HG02938 (cell line): ENCODE data around the gene PRSS37.

ENCODE experiments used
- ATAC-seq: cut with Tn5 transposase; IDR thresholded peaks from one replicate; pipeline ENCODE4 v1.9.1; 2021; ENCODE audit warnings: mild to moderate bottlenecking, moderate library complexity; ENCODE audit not compliant: unreplicated experiment

The PRSS37 gene

DNA sequence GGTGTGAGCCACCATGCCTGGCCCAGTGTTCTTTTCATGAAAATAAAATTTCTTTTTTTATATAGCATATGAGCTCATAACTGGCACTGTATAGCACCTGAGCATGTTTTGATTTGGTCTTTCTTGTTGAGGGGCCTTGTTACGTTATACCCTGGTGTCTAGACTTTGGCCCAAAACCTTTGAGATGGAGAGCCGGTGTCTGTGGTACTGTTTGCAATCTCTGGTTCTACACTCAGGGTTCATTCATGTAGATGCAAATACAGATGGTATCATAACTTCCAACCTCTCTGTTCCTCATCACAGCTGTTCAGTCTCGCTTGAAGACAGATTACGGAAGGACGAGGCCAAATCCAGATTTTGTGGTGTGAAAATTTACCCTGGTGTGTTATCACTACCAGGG is 51.4 kb downstream of the PRSS37 start, which contains the start of gene TAS2R5:
Gene TAS2R5 (plus strand): TSS at position 301 of the 400 bp plus-strand sequence. CDS start 145 bp downstream, outside the sequence.
- no peak for ATAC-seq

DNA sequence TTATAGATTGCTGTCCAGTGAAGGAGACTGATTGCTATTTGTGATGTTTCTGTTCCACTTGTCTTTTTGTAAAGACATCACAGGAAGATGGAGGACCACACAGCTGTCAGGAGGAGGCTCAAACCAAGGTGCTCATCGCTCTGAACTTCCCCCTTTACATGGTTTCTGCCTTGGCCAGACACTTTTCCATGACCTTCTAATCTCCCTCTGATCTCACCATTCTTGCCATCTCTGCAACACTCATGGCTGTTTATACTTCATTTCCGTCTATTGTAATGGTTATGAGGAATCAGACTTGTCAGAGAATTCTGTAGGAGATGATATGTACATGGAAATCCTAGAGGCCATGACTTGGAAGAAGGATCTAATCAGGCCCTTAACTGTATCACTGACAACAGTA is 53.0 kb downstream of the PRSS37 start:
- no peak for ATAC-seq
